Natural killer cell treated with Interleukin-12 subunit alpha and Interleukin-12 subunit beta and Interleukin-15 and Interleukin-18, amount 100 ng/mL, for 72 hours (primary cell): ENCODE data around the gene OTULIN. TPM values are rescaled to one million over a fixed set of nuclear protein-coding genes. Genes with fewer than 3 reads are reported as not detected.

ENCODE experiments used
- ATAC-seq, 2 donors: fragments of 150-1000 bp; cut with Tn5 transposase in 1 of 2; sonication (Bioruptor Pico), chemical (Tn5 transposase) in 1 of 2; 2 replicates each; pipeline ENCODE4 v1.10.0; 2021
- DNase-seq: peaks from one replicate; pipeline ENCODE4 v3.0.0; 2022; ENCODE audit warnings: low spot score
- H3K27ac Mint-ChIP-seq, 2 donors: 1 replicate in 1 of 2; 2 replicates in 1 of 2; pipeline ENCODE4 v1.8.0; 2022; ENCODE audit warnings: mixed read lengths in 2 of 2, mild to moderate bottlenecking in 1 of 2, moderate library complexity in 1 of 2
- H3K27me3 Mint-ChIP-seq, 2 donors: 1 replicate in 1 of 2; 2 replicates in 1 of 2; pipeline ENCODE4 v1.8.0; 2022; ENCODE audit warnings: mixed read lengths in 2 of 2
- H3K36me3 Mint-ChIP-seq: one replicate; pipeline ENCODE4 v1.8.0; 2022; ENCODE audit warnings: mixed read lengths
- H3K4me1 Mint-ChIP-seq, 2 donors: 1 replicate in 1 of 2; 2 replicates in 1 of 2; pipeline ENCODE4 v1.8.0; 2022; ENCODE audit warnings: low read depth in 2 of 2, mixed read lengths in 2 of 2, mild to moderate bottlenecking in 1 of 2
- H3K4me3 Mint-ChIP-seq: one replicate; pipeline ENCODE4 v1.8.0; 2022; ENCODE audit warnings: mixed read lengths
- H3K9me3 Mint-ChIP-seq: 2 replicates; pipeline ENCODE4 v1.8.0; 2022; ENCODE audit warnings: mixed read lengths
- total RNA-seq, 2 donors: library from RNA; stranded (reverse); gene quantifications; one replicate each; pipeline ENCODE4 v1.2.3, GENCODE V29; 2022

OTULIN gene
- total RNA-seq: 100 to 1,000 TPM; 111 to 135 TPM

DNA sequence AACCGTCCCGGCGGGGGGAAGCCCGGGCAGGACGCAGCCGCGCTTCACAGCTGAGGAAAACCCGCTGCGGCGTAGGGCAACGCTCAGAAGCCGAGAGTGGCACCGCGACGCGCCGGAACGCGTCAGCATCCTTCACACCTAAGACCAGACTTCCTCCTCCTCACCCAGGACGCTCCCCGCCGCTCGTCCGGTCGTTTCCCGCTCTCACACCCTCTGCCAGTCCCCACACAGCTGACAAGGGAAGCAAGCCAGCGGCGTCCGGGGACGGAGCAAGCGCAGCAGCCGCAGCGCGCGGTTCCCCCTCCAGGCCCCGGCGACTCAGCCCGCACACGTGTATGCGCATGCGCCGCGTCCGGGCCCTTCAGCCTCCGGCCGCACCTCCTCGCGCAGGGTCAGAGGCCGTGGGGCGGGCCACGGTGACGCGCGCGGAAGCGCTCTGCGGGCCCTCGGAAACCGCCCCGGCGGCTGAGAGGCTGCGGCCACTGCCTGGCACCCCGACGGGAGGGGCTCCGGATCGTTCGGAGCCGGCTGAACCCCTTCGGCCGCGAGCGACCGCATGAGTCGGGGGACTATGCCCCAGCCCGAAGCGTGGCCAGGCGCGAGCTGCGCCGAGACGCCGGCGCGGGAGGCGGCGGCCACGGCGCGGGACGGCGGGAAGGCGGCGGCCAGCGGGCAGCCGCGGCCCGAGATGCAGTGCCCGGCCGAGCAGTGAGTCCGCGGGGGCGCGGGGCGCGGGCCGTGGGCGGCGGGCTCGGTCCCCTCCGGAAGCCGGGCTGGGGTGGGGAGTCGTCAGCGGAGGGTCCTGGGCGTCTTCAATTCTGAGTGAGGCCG is at the start of gene OTULIN:
OTULIN (plus strand) TSS at position 449 of the 831 bp plus-strand sequence; CDS start at position 557, 108 bp downstream.
- H3K36me3 Mint-ChIP-seq: peaks cover 25% of the 10 kb centered on the region
- DNase-seq: peak; percentile 99
- H3K4me1 Mint-ChIP-seq: peaks cover 57 to 69% of the 10 kb centered on the region in 2 donors
- peak within 1 kb of the TSS; percentile 92 to 98 for H3K27ac Mint-ChIP-seq
- peak; percentile 92 to 93 for ATAC-seq
- peaks cover 3% of the 10 kb centered on the region for H3K9me3 Mint-ChIP-seq
- peak within 1 kb of the TSS; percentile 97 for H3K4me3 Mint-ChIP-seq
- no peaks in the 10 kb centered on the region for H3K27me3 Mint-ChIP-seq

DNA sequence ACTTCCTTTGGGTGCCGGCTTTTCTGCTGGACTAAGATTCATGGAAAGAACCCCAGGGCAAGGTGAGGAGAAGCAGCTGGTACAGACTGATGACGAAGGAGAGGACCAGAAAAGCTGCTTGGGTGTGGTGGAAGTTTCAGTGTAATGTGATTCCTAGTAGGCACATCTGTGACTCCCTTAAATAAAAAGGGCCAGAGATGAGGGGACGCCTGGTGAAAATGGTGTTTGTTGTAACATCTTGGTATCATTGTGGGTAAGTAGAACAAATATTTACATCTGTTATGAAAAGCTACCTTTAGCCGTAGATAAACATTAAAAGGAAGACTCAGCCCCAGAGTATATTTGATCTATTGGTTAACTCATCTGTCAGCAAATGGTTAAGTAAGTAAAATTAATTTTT is 49.2 kb upstream of the OTULIN start:
- Mint-ChIP-seq H3K27me3 (no peaks in the 10 kb centered on the region), H3K4me3 (no peak overlapping the region), H3K4me1 (no peaks in the 10 kb centered on the region), H3K9me3 (no peaks in the 10 kb centered on the region), H3K27ac (no peak overlapping the region), H3K36me3 (peaks cover 24% of the 10 kb centered on the region)
- DNase-seq (no peak), ATAC-seq (no peak)

DNA sequence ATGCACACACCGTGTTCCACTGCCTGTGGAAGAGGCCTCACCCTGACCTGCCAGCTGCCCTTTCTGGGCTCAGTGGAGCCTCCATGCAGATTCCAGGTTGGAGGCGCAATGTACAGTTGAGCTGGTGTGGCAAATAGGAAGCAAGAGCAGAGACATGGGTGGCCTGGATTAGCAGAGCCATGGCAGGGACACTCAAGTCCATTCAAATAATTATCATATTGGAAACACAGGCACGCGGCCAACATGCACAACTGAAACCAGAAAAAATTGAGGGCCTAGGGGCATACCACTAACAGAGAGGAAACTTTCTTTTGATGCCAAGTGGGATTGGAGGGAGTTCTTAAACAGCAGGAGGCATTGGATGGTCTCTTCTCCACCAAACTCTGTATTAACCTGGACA is 47.1 kb upstream of the OTULIN start:
- no peak for DNase-seq
- H3K27me3 Mint-ChIP-seq: no peaks in the 10 kb centered on the region
- no peak overlapping the region for H3K4me3 Mint-ChIP-seq
- no peak overlapping the region for H3K27ac Mint-ChIP-seq
- ATAC-seq: no peak
- H3K9me3 Mint-ChIP-seq: peaks cover 5% of the 10 kb centered on the region
- H3K36me3 Mint-ChIP-seq: peaks cover 21% of the 10 kb centered on the region
- no peaks in the 10 kb centered on the region for H3K4me1 Mint-ChIP-seq

DNA sequence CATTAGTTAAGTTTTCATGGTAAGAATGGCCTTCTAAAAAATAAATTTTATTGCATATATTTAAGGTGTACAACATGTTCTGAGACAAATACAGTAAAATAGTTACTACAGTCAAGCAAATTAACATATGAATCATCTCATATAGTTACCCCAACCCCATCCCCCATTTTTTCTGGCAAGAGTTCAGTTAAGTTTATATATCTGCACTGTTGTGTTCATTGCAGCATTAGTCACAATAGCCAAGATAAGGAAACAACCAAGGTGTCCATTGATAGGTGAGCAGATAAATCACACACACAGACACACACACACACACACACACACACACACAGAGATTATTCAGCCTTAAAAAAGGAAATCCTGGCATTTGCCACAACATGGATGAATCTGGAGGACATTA is 37.2 kb upstream of the OTULIN start:
- no peak overlapping the region for H3K27ac Mint-ChIP-seq
- no peaks in the 10 kb centered on the region for H3K4me1 Mint-ChIP-seq
- DNase-seq: no peak
- no peaks in the 10 kb centered on the region for H3K27me3 Mint-ChIP-seq
- H3K36me3 Mint-ChIP-seq: no peaks in the 10 kb centered on the region
- no peaks in the 10 kb centered on the region for H3K9me3 Mint-ChIP-seq
- no peak for ATAC-seq
- no peak overlapping the region for H3K4me3 Mint-ChIP-seq

DNA sequence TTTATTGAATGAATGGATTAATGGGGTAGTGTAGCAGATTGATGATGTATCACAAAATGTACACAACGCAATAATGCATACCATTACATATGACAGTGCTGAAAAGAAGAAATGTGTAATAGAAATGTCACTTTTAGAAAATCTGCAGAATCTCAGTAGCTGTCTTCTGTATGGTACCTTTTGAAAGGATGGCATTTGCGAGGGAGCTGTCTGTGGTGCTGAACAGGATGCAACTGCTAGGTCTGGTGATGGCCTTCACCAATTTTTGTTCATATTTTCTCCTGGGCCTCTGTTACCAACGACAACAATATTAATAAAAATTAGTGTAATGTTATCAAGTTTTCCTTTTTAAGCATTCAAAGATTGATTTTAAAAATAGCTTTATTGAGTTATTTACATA is 36.2 kb upstream of the OTULIN start:
- DNase-seq (no peak), ATAC-seq (no peak)
- Mint-ChIP-seq H3K36me3 (no peaks in the 10 kb centered on the region), H3K27me3 (no peaks in the 10 kb centered on the region), H3K9me3 (no peaks in the 10 kb centered on the region), H3K4me1 (no peaks in the 10 kb centered on the region), H3K27ac (no peak overlapping the region), H3K4me3 (no peak overlapping the region)

DNA sequence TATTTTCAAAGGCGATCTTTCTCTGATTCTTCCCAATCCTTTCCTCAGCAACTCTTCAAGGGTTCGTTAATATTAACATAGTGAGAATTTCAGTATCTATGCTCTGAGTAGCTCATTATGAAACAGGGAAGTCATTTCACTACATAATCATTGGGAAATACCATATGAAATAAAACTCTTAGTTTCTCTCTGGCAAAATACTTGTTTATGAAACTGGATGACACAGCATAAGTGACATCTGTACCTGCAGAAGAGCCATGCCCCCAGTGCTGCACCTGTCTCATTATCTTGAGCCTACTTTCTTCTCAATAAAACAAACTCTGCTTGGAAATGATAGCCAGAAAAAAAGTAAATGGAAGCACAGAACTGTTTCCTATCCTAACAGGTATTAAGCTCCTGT is 33.8 kb upstream of the OTULIN start:
- Mint-ChIP-seq H3K36me3 (no peaks in the 10 kb centered on the region), H3K27ac (no peak overlapping the region), H3K4me1 (peaks cover 6 to 7% of the 10 kb centered on the region in 2 donors), H3K9me3 (no peaks in the 10 kb centered on the region), H3K27me3 (no peaks in the 10 kb centered on the region), H3K4me3 (no peak overlapping the region)
- ATAC-seq (no peak), DNase-seq (no peak)

DNA sequence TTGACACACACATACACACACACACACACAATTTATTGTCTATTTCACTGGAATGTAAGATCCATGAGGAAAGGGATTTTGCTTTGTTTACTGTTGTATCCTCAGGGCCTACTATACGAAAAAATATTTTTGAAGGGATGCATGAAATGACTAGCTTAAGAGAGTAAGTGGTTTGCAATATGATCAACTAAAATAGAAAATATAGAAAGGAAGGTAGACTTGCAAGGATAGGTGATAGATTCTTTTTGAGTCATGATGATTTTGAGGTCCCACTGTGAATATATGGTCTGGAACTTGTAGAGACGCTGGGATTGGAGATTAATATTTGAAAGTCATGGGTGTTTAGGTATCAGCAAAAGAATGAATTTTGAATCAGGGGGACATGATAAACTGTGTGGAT is 28.9 kb upstream of the OTULIN start:
- Mint-ChIP-seq H3K27me3 (peaks cover 8 to 13% of the 10 kb centered on the region in 2 donors), H3K4me3 (no peak overlapping the region), H3K27ac (no peak overlapping the region), H3K36me3 (no peaks in the 10 kb centered on the region), H3K4me1 (peaks cover 9 to 10% of the 10 kb centered on the region in 2 donors), H3K9me3 (no peaks in the 10 kb centered on the region)
- no peak for DNase-seq
- peak in 1 of 2 donors; percentile 70 for ATAC-seq

DNA sequence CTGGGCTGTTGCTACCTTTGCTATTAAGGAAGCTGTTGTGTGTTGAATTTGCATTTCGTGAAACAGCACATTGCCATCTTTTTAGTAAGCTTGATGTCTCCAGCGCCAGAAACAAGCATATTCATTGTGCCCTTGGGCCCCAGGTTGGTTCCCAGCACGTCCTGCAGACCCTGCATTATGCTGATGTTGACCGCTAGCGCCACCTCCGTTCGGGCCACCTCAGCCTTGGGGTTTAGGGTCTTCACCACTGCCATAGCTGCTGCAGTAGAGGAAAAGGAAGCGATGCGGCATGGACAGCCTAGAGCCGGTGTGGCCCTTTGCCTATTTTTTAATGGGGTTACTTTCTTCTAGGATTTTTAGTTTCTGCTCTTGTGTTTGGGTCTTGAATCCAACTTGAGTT is 23.8 kb upstream of the OTULIN start:
- H3K9me3 Mint-ChIP-seq: no peaks in the 10 kb centered on the region
- H3K4me3 Mint-ChIP-seq: no peak overlapping the region
- no peak for DNase-seq
- ATAC-seq: no peak
- H3K27me3 Mint-ChIP-seq: peaks cover 14 to 28% of the 10 kb centered on the region in 2 donors
- H3K4me1 Mint-ChIP-seq: peaks cover 1 to 2% of the 10 kb centered on the region in 2 donors
- H3K27ac Mint-ChIP-seq: no peak overlapping the region
- no peaks in the 10 kb centered on the region for H3K36me3 Mint-ChIP-seq

DNA sequence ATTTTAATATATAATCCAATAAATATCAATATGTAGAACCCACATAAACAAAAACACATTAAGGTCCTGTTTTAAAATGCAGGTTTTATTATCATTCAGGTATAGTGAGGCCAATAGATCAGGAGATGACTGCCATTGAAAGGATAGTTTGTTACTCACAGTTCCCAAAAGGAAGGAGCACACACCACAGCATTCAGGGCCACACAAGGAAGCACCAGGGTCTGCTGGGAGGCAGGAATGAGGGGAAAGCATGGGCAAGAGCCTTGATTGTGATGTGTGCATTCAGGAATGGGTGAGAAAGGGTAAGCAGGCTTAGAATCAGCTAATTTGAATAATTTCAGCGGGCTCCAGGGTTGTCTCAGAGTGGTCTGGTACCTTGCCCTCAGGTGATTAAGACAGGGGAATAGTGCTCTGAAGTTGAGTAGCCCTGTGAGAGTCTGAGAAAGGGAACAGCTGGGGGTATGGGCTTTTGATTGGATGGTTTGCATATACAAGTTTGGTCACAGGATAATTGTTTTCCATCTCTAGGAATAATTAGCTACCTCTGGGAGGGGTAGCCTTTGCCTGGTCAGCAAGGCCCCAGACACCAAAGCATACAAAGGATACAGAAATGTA is 19.8 kb upstream of the OTULIN start:
- no peaks in the 10 kb centered on the region for H3K36me3 Mint-ChIP-seq
- ATAC-seq (no peak), DNase-seq (no peak)
- no peaks in the 10 kb centered on the region for H3K4me1 Mint-ChIP-seq
- H3K4me3 Mint-ChIP-seq: no peak overlapping the region
- peaks cover 15 to 33% of the 10 kb centered on the region in 2 donors for H3K27me3 Mint-ChIP-seq
- H3K27ac Mint-ChIP-seq: no peak overlapping the region
- H3K9me3 Mint-ChIP-seq: no peaks in the 10 kb centered on the region

DNA sequence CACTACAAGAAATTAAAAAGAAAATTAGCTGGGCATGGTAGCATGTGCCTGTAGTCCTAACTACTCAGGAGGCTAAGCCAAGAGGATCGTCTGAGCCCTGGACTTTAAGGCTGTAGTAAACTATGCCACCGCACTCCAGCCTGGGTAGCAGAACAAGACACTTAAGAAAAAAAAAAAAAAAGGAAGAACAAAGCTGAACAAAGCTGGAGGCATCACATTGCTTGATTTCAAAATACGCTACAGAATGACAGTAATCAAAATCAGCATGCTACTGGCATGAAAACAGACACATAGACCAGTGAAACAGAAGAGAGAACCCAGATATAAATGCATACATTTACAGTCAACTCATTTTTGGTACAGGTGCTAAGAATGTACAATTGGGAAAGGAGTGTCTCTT is 14.5 kb upstream of the OTULIN start:
- H3K27me3 Mint-ChIP-seq: peaks cover 17 to 33% of the 10 kb centered on the region in 2 donors
- peak overlapping the region in 1 of 2 donors; percentile 26 for H3K27ac Mint-ChIP-seq
- no peak for ATAC-seq
- DNase-seq: no peak
- no peak overlapping the region for H3K4me3 Mint-ChIP-seq
- no peaks in the 10 kb centered on the region for H3K9me3 Mint-ChIP-seq
- H3K36me3 Mint-ChIP-seq: no peaks in the 10 kb centered on the region
- H3K4me1 Mint-ChIP-seq: peaks cover 0 to under 1% of the 10 kb centered on the region in 2 donors

DNA sequence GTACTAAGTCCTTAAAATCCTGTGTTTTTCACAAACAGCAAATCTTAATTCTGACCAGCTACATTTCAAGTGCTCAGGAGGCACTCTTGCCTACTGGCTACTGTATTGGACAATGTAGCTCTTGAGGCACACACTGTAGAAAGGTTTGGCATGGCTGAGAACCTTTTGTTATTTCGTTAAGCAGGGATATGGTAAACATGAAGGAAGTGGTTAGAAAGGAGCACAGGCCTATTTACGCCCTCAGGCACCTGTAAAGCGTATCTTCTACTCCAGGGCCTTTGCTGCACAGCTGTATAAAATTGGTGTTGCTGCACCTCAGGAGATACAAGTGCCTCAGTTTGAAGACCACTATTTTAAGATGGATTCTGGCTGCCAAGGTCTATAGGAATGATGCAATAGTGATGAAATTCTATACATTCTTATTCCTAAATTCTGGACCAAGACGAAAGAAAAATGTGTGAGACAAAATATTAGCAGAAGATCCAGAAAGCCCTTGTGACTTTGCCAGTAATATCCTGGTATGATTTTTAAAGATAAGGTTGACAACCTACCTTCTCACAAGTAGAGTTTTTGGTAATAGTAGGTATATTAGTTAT is 9.3 kb upstream of the OTULIN start:
- Mint-ChIP-seq H3K4me3 (no peak overlapping the region), H3K36me3 (no peaks in the 10 kb centered on the region), H3K4me1 (peaks cover 13 to 17% of the 10 kb centered on the region in 2 donors), H3K27me3 (peaks cover 7 to 14% of the 10 kb centered on the region in 2 donors), H3K9me3 (no peaks in the 10 kb centered on the region), H3K27ac (peak overlapping the region in 1 of 2 donors; percentile 60)
- ATAC-seq: peak in 1 of 2 donors; percentile 17
- DNase-seq: no peak

DNA sequence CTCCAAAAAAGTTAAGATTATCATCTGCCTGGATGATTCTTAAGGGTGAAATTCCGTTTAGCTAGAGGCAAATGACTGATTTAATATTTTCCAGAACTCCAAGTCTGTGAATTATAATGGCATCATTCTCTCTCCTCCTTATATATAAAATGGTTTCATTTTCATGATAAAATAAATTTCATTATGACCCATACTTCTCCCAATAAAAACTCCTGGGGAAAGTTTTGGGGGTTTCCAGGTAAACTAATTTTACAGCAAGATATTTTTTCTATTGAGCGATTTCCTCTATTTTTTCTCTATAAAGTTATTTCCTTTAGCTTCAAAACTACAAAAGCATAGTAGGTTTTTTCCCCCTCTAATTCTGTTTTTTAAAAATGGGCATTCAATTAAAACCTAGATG is 7.6 kb upstream of the OTULIN start:
- H3K9me3 Mint-ChIP-seq: peaks cover 3% of the 10 kb centered on the region
- H3K36me3 Mint-ChIP-seq: no peaks in the 10 kb centered on the region
- H3K27me3 Mint-ChIP-seq: peaks cover 0 to 5% of the 10 kb centered on the region in 2 donors
- H3K4me1 Mint-ChIP-seq: peaks cover 25 to 26% of the 10 kb centered on the region in 2 donors
- H3K27ac Mint-ChIP-seq: peak overlapping the region; percentile 33 to 60
- DNase-seq (no peak), ATAC-seq (no peak)
- H3K4me3 Mint-ChIP-seq: no peak overlapping the region

DNA sequence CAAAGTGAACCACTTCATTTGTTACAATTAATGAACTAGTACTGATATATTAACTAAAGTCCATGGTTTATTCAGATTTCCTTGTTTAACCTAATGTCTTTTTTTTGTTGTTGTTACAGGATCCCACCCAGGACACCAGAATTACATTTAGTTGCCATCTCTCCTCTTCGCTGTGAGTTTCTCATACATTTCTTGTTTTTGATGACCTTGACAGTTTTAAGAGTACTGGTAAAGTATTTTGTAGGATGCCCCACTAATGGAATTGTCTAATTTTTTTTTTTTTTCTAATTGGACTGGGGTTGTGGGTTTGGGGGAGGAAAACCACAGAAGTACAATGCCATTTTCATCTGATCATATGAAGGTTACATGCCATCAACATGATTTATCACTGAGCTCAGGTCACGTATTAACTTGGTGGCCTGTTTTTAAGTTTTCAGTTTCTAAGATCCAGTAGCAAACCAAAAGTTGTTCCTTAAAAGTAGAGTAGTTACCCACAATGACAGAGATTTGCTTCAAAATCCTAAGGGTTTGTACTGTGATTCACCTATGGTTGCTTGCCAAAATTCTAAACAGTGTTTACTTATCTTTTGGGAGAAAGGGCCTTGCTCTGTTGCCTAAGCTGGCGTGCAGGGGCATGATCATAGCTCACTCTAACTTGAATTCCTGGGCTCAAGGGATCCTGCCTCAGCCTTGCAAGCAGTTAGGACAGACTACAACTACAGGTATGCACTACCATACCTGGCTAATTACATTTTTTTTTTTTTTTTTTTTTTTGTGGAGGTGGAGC is 4.5 kb upstream of the OTULIN start:
- H3K9me3 Mint-ChIP-seq: peaks cover 3% of the 10 kb centered on the region
- H3K4me1 Mint-ChIP-seq: peaks cover 36 to 49% of the 10 kb centered on the region in 2 donors
- H3K4me3 Mint-ChIP-seq: no peak overlapping the region
- no peaks in the 10 kb centered on the region for H3K27me3 Mint-ChIP-seq
- H3K36me3 Mint-ChIP-seq: no peaks in the 10 kb centered on the region
- ATAC-seq (no peak), DNase-seq (no peak)
- H3K27ac Mint-ChIP-seq: peak overlapping the region; percentile 33 to 69
